T-helper 2 cell treated with Interferon-gamma antibody and Interleukin-4, amounts not matched to agents 100 ng/mL and 5 ng/mL, for 36 hours (primary cell): Measurements from ENCODE around the gene RGS19. TPM values are rescaled to one million over a fixed set of nuclear protein-coding genes. Genes with fewer than 3 reads are reported as not detected.

Experiments
- intact Hi-C: fragments of 100-400 bp; cut with micrococcal nuclease; formaldehyde crosslinking; loops from one replicate; pipeline ENCODE4 v1.15.1; 2023
- total RNA-seq: library from RNA; stranded (reverse); gene quantifications from 2 replicates; pipeline ENCODE4 v1.2.3, GENCODE V29; 2022

Gene RGS19
- total RNA-seq, 1 donor from 2014 or later: 96.3 TPM

DNA sequence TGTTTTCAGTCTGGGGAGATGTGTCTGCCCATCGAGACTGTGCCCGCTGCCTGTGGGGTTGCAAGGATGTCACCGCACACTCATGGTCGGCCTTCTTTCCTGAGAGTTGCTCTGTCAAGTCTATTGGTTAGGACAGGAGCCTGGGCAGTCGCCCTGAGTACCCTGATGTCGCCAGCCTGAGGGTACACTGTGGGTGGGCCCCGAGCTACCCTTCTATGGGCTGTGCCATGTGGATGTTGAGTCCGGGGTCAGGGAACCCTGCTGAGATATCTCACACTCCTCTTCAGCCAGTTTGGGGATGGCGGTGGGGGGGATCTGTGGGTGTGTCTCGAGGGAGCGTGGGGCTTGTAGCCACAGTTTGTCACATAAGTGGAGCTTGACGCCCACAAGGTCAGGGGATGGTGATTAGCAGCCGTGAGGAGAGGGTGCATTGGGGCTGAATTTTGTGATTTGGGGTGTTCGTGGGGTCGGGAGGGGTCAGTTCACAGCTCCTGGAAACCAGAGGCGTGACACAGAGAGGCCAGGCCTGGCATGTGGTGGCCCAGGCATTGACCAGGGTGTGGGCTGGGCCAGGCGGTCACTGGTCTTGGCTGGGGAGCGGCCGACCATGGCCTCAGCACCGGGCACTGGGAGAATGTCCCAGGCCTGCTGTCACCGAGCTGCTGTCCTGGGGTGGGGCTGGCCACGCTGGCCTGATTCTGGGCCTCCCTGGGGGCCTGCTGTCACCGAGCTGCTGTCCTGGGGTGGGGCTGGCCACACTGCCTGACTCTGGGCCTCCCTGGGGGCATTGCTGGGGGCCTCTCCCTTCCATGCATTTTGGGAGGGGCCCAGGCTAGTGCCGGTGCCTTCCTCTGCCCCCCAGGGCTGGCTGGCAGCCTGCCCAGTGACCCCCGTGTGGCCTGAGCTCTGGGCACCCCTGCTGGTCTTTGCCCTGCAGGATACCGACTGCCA, 29.7 kb upstream of the RGS19 start:
- intact Hi-C loops: no loop called here

DNA sequence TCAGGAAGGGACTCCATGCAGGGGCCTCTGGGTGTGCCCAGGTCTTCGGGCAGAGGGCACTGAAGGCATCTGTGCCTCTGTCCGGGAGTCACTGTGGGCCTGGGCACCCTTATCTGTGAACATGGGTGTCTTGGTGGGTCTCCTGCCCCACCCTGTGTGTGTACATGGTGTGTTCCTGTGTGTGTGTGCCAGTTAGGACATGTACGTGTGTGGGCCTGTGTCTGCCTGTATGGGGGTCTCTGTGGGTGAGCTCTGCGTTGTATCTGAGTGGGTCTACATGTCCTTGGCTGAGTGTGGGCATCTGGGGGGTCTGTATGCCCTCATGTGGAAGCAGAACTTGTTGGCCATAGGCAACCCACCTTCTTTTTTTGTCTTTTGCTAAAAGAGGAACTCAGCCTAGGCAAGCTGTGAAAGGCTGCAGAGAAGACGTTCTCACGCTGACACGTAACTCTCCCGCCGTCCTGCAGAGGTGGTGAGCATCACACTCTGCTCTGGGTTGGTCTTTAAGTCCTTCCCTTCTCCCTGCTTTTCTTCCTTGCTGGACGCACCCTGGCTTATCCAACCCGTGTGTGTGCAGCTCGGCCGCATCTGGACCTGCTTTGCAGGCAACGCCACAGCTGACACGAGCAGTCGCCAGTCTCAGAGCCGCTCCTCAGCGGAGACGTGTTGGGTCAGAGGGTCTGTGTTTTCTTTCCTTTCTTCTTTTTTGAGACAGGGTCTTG, 28.6 kb upstream of the RGS19 start:
- intact Hi-C loops: no loop called here

- intact Hi-C loops: no loop called here
These were observed 27.8 kb upstream of the RGS19 start, which contains the start of gene NPBWR2 for GRCh38 chr20:64106981-64107735. TSS of gene NPBWR2 (minus strand) at chr20:64107565. CDS start at chr20:64106831, 734 bp downstream.

- intact Hi-C loops: no loop called here
These were observed 27.2 kb upstream of the RGS19 start for GRCh38 chr20:64106435-64106961.

DNA sequence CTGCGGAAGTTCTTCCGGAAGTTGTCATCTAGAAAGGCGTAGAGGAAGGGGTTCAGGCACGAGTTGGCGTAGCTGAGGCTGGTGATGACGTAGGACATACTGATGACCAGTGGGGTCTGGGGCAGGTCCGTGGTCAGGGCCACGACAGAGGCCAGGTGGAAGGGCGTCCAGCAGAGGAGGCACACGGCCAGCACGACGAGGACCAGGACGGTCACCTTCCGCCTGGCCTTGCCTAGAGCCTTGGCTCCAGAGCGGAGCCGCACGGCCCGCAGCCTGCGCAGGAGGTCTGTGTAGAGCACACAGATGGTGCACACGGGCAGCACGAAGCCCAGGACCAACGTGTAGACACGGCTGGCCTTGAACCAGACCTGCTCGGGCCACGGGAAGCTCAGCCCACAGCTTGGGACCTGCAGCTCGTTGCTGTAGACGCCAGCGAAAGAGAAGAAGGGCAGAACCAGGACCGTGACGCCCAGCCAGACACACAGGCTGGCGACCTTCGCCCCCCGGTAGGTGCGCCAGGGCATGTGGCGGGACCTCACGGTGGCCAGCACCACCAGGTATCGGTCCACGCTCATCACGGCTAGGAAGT, 26.6 kb upstream of the RGS19 start:
- intact Hi-C loops: no loop called here

DNA sequence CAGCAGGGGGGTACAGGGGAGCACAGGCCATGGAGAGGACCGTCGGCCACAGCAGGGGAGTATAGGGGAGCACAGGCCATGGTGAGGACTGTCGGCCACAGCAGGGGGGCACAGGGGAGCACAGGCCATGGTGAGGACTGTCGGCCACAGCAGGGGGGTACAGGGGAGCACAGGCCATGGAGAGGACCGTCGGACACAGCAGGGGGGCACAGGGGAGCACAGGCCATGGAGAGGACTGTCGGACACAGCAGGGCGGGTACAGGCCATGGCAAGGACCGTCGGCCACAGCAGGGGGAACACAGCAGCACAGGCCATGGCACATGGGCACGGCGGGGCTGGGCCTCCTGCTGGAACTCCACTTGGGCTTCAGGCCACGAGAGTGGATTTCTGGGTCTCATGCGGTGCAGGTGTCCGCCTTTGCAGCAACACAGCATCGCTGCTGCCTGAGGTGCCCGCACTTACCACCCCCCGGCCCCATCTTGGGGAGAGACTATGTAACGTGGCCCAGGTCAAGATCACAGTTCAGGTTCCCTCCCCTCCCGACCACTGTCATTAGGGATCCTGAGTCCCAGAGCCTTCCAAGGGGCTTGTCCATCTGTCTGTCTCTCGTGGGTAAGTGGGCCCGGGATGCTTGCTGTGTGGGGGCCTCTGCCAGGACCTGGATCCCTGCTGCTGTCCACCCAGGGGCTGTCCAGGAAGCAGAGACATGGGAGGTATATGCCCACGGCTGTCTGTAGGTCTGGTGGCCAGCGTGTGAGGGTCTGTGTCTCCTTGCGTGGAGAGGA, 25.5 kb upstream of the RGS19 start:
- intact Hi-C loops: no loop called here

- intact Hi-C loops: no loop called here
These were observed 24.8 kb upstream of the RGS19 start for GRCh38 chr20:64103871-64104666.

DNA sequence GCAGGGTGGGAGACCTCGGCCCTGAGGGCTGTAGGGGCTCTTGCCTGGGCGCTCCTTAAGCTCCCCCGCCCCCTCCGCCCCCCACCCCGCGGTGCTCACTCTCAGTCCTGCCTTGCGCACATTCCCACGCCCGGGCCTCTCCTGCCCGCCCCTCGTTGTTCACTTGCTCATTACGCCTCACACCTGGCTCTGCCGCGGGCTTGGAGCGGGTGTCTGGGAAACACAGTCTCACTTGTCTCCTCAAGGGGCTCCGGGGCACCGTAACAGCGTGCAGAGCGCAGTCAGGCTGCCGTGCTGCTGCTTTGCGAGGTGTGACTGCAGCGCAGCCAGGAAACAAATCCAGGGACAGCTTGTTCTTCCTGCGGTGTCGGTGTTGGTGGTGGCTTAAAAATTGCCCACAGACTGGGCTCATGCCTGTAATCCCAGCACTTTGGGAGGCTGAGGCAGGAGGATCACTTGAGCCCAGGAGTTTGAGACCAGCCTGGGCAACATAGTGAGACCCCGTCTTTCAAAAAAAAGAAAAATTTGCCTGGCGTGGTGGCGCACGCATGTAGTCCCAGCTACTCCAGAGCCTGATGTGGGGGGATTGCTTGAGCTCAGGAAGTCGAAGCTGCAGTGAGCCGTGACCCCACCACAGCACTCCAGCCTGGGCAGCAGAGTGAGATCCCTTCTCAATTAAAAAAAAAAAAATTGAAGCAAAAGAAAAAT, 23.5 kb upstream of the RGS19 start:
- intact Hi-C loops: no loop called here

GRCh38 chr20:64101731-64102621, 22.7 kb upstream of the RGS19 start:
- intact Hi-C loops: no loop called here

DNA sequence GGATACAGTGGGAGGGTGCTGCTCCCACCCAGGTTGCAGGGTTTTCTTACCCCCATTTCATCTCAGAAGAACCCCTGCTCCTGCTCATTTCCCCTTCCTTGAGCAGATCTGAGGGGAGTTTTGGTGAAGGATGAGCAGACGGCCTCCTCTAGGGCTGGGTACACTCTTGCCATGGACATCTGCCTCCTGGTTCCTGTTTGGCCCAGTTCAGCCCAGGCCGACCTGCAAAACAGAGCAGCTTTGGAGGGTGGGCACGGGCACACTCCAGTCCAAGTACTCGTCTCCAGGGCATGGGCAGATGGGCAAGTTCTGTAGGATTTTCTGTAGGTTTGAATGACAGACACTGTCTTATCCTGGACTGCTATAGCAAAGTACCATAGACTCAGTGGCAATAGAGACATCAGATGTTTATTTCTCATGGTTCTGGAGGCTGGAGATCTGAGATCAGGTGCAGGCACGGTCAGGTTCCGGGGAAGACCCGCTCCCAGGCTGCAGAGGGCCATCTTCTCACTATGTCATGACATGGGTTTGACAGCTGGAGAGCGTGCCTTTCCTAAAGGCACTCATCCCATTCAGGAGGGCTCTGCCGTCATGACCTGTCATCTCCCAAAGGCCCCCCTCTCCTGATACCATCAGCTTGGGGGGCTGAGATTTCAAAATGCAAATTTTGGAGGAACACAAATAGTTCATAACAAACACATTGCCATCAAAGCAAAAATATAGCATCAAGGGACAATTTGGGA, 21.8 kb upstream of the RGS19 start:
- intact Hi-C loops: no loop called here

DNA sequence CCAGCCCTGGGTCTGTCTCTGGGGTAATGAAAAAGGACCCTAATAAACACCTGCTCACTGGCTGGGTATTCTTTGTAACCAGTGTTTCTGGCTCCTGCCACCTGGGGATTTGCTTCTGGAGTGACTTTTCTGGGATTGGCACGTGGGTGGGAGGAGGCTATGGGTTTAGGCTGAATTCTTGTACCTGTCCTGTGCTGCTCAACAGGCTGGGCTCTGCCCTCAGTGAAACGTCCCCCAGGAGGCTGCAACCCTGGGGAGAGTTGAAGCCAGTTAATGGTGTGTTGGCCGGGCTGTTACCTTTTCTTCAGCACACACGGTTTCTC, 21.2 kb upstream of the RGS19 start:
- intact Hi-C loops: no loop called here

DNA sequence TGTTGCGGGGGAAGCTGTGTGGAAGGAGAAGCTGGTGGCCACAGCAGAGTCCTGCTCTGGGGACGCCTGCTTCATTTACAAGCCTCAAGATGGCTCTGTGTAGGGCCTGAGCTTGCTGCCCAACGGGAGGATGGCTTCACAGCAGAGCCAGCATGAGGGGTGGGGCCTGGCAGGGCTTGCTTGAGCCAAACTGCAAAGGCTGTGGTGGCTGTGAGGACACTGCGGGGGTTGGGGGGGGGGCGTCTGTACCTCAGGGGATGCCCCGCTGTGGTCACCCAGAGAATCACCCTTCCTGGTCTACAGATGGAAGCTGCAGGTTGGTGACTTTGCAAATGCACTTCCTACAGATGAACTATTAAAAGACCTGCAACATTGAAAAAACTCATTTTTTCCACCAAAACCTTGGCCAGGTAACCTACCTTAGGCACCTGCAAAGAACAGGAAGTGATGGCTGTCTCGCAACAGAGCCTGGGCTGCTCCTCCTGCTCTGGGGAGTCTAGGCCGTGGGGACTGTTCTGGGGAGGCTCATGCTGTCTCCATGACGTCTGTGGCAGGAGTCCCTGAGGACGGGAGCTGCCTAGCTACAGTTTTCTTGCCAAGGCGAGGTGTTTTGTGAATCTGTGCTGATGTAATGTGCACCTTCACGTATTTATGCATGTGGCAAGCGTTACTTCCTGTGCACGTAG, 20.7 kb upstream of the RGS19 start:
- intact Hi-C loops: no loop called here

- intact Hi-C loops: no loop called here
These were observed 19.9 kb upstream of the RGS19 start for GRCh38 chr20:64099086-64099786.

- intact Hi-C loops: no loop called here
These were observed 19.2 kb upstream of the RGS19 start for GRCh38 chr20:64098471-64099013.

- intact Hi-C loops: no loop called here
These were observed 17.2 kb upstream of the RGS19 start for GRCh38 chr20:64096535-64096934.

GRCh38 chr20:64095927-64096326, 16.6 kb upstream of the RGS19 start:
- intact Hi-C loops: no loop called here
